DND-41 (cell line): ENCODE data around the gene MARS1.

Experiments
- EZH2 ChIP-seq: IDR thresholded peaks from 3 replicates; pipeline ENCODE4 v1.6.1; 2012; ENCODE audit warnings: borderline replicate concordance, low read depth, mild to moderate bottlenecking, moderate library complexity, low read length, inconsistent platforms; ENCODE audit not compliant: severe bottlenecking
- TF ChIP-seq, protein P1 (sequence below): IDR thresholded peaks from 2 replicates; pipeline ENCODE4 v1.5.1; 2012; ENCODE audit warnings: borderline replicate concordance, low read length, moderate library complexity, mild to moderate bottlenecking; ENCODE audit not compliant: poor library complexity, severe bottlenecking; ENCODE audit errors: extremely low read depth

DNA sequence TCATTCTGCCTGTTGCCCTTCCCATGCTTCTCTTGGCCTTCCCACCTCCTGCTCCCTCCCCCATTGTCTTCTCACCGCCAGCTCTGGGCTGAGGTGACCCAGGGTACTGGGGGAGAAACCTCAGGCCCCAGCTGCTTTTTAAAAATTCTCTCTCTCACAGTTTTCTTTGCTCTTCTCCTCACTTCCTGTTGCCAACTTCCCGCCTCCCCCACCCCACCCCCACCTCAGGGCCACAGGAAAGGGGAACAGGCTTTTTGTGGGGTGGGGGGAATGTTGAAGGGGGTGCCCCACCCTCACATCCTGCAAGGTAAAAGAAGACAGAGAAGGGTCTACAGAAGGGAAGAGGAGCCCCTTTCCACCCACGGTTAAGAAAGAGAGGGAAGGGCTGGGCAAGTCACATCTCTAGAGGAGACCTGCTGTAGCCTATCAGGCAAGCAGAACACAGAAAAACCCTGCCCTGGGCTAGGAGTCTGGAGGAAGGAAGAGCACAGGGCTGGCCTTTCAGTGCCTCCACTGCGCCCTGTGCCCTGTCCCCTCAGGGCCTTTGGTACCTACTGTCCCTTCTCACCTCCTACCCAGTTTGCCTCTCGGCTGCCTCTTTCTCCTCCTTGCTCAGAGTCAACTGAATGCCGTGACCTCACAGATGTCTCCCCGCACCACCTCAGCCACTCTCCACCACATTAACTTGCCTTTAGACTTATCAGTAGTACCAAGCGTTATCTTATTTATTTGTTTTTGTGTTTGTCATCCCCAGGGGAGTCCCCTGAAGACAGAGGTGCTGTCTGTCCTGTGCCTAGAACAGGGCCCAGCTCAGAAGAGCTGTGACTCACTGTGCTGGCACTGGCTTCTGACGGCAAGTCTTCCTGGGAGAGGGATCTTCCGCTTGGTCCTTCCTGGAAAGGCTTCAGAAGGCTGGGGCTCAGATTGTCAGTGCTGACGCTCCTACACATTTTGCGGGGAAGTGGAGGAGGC lies 9.9 kb upstream of the MARS1 start:
- TF ChIP-seq, protein P1, sequence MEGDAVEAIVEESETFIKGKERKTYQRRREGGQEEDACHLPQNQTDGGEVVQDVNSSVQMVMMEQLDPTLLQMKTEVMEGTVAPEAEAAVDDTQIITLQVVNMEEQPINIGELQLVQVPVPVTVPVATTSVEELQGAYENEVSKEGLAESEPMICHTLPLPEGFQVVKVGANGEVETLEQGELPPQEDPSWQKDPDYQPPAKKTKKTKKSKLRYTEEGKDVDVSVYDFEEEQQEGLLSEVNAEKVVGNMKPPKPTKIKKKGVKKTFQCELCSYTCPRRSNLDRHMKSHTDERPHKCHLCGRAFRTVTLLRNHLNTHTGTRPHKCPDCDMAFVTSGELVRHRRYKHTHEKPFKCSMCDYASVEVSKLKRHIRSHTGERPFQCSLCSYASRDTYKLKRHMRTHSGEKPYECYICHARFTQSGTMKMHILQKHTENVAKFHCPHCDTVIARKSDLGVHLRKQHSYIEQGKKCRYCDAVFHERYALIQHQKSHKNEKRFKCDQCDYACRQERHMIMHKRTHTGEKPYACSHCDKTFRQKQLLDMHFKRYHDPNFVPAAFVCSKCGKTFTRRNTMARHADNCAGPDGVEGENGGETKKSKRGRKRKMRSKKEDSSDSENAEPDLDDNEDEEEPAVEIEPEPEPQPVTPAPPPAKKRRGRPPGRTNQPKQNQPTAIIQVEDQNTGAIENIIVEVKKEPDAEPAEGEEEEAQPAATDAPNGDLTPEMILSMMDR = no peak
- TF ChIP-seq EZH2 = no peak
